ENCODE data around the gene SYT14.

SYT14 gene

GRCh38 chr1:210085359-210085758, 147.3 kb downstream of the SYT14 start:
- Histone ChIP-seq H2AFZ (ENCODE audit: low read depth) (no peak overlapping the region), H4K20me1 (ENCODE audit: insufficient read depth) (no peaks in the 10 kb centered on the region), H3K4me3 (IDR thresholded peaks at IDR 0.05; ENCODE audit: insufficient read depth, low read depth, low read length) (no peak overlapping the region), H3K4me1 (ENCODE audit: low read depth, poor library complexity, severe bottlenecking) (no peaks in the 10 kb centered on the region), H3K79me2 (ENCODE audit: insufficient read depth, low read depth) (no peaks in the 10 kb centered on the region), H3K4me2 (no peak overlapping the region), H3K9ac (no peak overlapping the region), H3K27ac (no peak overlapping the region), H3K36me3 (ENCODE audit: insufficient read depth) (no peaks in the 10 kb centered on the region), H3K27me3 (ENCODE audit: insufficient read depth, low read depth) (no peaks in the 10 kb centered on the region)
- TF ChIP-seq, protein P1, sequence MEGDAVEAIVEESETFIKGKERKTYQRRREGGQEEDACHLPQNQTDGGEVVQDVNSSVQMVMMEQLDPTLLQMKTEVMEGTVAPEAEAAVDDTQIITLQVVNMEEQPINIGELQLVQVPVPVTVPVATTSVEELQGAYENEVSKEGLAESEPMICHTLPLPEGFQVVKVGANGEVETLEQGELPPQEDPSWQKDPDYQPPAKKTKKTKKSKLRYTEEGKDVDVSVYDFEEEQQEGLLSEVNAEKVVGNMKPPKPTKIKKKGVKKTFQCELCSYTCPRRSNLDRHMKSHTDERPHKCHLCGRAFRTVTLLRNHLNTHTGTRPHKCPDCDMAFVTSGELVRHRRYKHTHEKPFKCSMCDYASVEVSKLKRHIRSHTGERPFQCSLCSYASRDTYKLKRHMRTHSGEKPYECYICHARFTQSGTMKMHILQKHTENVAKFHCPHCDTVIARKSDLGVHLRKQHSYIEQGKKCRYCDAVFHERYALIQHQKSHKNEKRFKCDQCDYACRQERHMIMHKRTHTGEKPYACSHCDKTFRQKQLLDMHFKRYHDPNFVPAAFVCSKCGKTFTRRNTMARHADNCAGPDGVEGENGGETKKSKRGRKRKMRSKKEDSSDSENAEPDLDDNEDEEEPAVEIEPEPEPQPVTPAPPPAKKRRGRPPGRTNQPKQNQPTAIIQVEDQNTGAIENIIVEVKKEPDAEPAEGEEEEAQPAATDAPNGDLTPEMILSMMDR (conservative IDR thresholded peaks at IDR 0.05; ENCODE audit: low read depth, low read length) = no peak

- no peaks in the 10 kb centered on the region for H3K4me1 ChIP-seq (ENCODE audit: low read depth, poor library complexity, severe bottlenecking)
- no peak overlapping the region for H2AFZ ChIP-seq (ENCODE audit: low read depth)
- H3K36me3 ChIP-seq (ENCODE audit: insufficient read depth) = no peaks in the 10 kb centered on the region
- no peaks in the 10 kb centered on the region for H3K79me2 ChIP-seq (ENCODE audit: insufficient read depth, low read depth)
- H3K27ac ChIP-seq = no peak overlapping the region
- no peaks in the 10 kb centered on the region for H4K20me1 ChIP-seq (ENCODE audit: insufficient read depth)
- TF ChIP-seq, protein P1 (conservative IDR thresholded peaks at IDR 0.05; ENCODE audit: low read depth, low read length) = no peak
- H3K27me3 ChIP-seq (ENCODE audit: insufficient read depth, low read depth) = no peaks in the 10 kb centered on the region
- H3K4me3 ChIP-seq (IDR thresholded peaks at IDR 0.05; ENCODE audit: insufficient read depth, low read depth, low read length) = no peak overlapping the region
- H3K4me2 ChIP-seq = no peak overlapping the region
- no peak overlapping the region for H3K9ac ChIP-seq
Measured at GRCh38 chr1:210087058-210087457, 149.0 kb downstream of the SYT14 start.

DNA sequence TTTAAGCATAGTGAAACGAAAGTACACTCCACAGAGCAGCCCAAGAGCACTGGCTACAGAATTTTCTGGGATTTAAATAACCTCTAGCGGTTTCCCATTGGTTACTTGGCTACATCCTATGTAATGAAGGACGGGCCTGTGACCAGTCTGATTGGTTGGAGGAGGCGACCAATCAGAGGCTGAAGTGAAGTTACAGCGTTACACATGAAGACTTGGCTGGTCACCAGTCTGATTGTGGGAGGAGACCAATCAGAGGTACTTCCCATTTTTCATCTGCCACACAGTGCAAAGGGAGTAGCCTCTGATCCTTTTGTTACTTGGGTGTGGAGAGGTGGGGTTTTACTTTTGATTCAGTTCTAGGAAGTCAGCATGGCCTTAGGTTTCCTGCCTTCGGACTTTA, 151.8 kb downstream of the SYT14 start:
- Histone ChIP-seq H3K4me3 (IDR thresholded peaks at IDR 0.05; ENCODE audit: insufficient read depth, low read depth, low read length) (no peak overlapping the region), H3K36me3 (ENCODE audit: insufficient read depth) (no peaks in the 10 kb centered on the region), H3K4me1 (ENCODE audit: low read depth, poor library complexity, severe bottlenecking) (no peaks in the 10 kb centered on the region), H4K20me1 (ENCODE audit: insufficient read depth) (no peaks in the 10 kb centered on the region), H3K27me3 (ENCODE audit: insufficient read depth, low read depth) (no peaks in the 10 kb centered on the region), H3K4me2 (no peak overlapping the region), H2AFZ (ENCODE audit: low read depth) (no peak overlapping the region), H3K27ac (no peak overlapping the region), H3K79me2 (ENCODE audit: insufficient read depth, low read depth) (no peaks in the 10 kb centered on the region), H3K9ac (no peak overlapping the region)
- TF ChIP-seq, protein P1 (conservative IDR thresholded peaks at IDR 0.05; ENCODE audit: low read depth, low read length) = no peak

DNA sequence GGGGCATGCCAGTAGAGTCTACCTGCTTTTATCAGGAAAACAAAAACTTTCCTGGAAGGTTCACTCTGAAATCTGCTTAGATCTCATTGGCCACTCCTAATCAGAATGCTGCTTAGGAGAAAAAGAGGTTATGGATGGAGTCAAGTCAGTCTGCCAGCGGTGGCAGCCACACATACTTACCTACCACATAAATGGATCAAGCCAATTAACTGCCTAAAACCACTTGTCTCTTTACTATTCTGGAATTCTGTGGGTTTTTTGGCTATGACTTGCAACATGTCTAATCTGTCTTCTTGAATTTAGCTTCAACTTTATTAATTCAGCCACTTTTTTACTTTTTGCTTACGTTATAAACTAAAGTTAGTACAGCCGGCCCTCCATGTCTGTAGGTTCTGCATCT, 154.3 kb downstream of the SYT14 start:
- H3K4me1 ChIP-seq (ENCODE audit: low read depth, poor library complexity, severe bottlenecking) = no peaks in the 10 kb centered on the region
- no peaks in the 10 kb centered on the region for H3K79me2 ChIP-seq (ENCODE audit: insufficient read depth, low read depth)
- H3K4me3 ChIP-seq (IDR thresholded peaks at IDR 0.05; ENCODE audit: insufficient read depth, low read depth, low read length) = no peak overlapping the region
- H3K4me2 ChIP-seq = no peak overlapping the region
- H3K9ac ChIP-seq = no peak overlapping the region
- H3K27ac ChIP-seq = no peak overlapping the region
- TF ChIP-seq, protein P1 (conservative IDR thresholded peaks at IDR 0.05; ENCODE audit: low read depth, low read length) = no peak
- H2AFZ ChIP-seq (ENCODE audit: low read depth) = no peak overlapping the region
- H3K27me3 ChIP-seq (ENCODE audit: insufficient read depth, low read depth) = no peaks in the 10 kb centered on the region
- no peaks in the 10 kb centered on the region for H3K36me3 ChIP-seq (ENCODE audit: insufficient read depth)
- H4K20me1 ChIP-seq (ENCODE audit: insufficient read depth) = no peaks in the 10 kb centered on the region

Measured in KMS-11 (cell line).